OCI-LY1 (cell line): ENCODE results near the gene IRF2.

Experiments used
- H2AFZ ChIP-seq: fragments of 200-600 bp; sonication (generic), shearing (Covaris generic); 2 replicates; pipeline ENCODE4 v1.6.0; 2014; ENCODE audit warnings: antibody characterized with exemption, mild to moderate bottlenecking, low read length
- H3F3A ChIP-seq: fragments of 200-600 bp; sonication (generic), shearing (Covaris generic); 2 replicates; pipeline ENCODE4 v1.6.0; 2014; ENCODE audit warnings: mild to moderate bottlenecking, antibody characterized with exemption, low read length, moderate library complexity; ENCODE audit not compliant: insufficient read depth
- H3K27ac ChIP-seq: fragments of 200-600 bp; sonication (generic); 2 replicates; pipeline ENCODE4 v1.5.1; 2014; ENCODE audit warnings: low read length, mixed run types, mild to moderate bottlenecking, low read depth; ENCODE audit not compliant: poor library complexity, severe bottlenecking
- H3K27me3 ChIP-seq: fragments of 200-600 bp; sonication (generic); 2 replicates; pipeline ENCODE4 v1.6.0; 2014; ENCODE audit warnings: antibody characterized with exemption, mild to moderate bottlenecking, low read length, moderate library complexity; ENCODE audit not compliant: insufficient read depth
- H3K36me3 ChIP-seq: fragments of 200-600 bp; sonication (generic); 2 replicates; pipeline ENCODE4 v1.6.1; 2014; ENCODE audit warnings: mild to moderate bottlenecking, antibody characterized with exemption, low read length, moderate library complexity, mixed read lengths; ENCODE audit not compliant: insufficient read depth
- H3K4me1 ChIP-seq: fragments of 200-600 bp; sonication (generic); 2 replicates; pipeline ENCODE4 v1.5.1; 2014; ENCODE audit warnings: mild to moderate bottlenecking, low read length, moderate library complexity; ENCODE audit not compliant: insufficient read depth, severe bottlenecking
- H3K4me2 ChIP-seq: fragments of 200-600 bp; sonication (generic), shearing (Covaris generic); 2 replicates; pipeline ENCODE4 v1.6.1; 2014; ENCODE audit warnings: low read length
- H3K4me3 ChIP-seq: fragments of 200-600 bp; sonication (generic); 2 replicates; pipeline ENCODE4 v1.5.1; 2014; ENCODE audit warnings: low read length, low read depth, mild to moderate bottlenecking, mixed read lengths; ENCODE audit not compliant: poor library complexity, severe bottlenecking
- H3K79me2 ChIP-seq: fragments of 200-600 bp; shearing (Covaris generic); 2 replicates; pipeline ENCODE4 v1.6.1; 2016; ENCODE audit warnings: mixed run types, low read length, mixed read lengths; ENCODE audit not compliant: insufficient read depth
- H3K9ac ChIP-seq: fragments of 200-600 bp; sonication (generic), shearing (Covaris generic); 2 replicates; pipeline ENCODE4 v1.6.1; 2014; ENCODE audit warnings: mild to moderate bottlenecking, low read length, mixed read lengths
- H3K9me2 ChIP-seq: fragments of 200-600 bp; sonication (generic), shearing (Covaris generic); 2 replicates; pipeline ENCODE4 v1.6.1; 2014; ENCODE audit warnings: low read depth, mild to moderate bottlenecking, low read length, mixed read lengths
- H3K9me3 ChIP-seq: fragments of 200-600 bp; shearing (Covaris generic); 2 replicates; pipeline ENCODE4 v1.6.1; 2014; ENCODE audit warnings: low read length, mixed read lengths
- H4K20me1 ChIP-seq: fragments of 200-600 bp; sonication (generic), shearing (Covaris generic); 2 replicates; pipeline ENCODE4 v1.6.0; 2016; ENCODE audit warnings: mild to moderate bottlenecking, low read length; ENCODE audit not compliant: insufficient read depth
- EZH2 ChIP-seq: fragments of 200-600 bp; sonication (generic), shearing (Covaris generic); IDR thresholded peaks from 2 replicates; pipeline ENCODE4 v1.8.0; 2017; ENCODE audit warnings: borderline replicate concordance, mixed run types, mild to moderate bottlenecking, antibody characterized with exemption, low read length, moderate library complexity, mixed read lengths
- TF ChIP-seq, protein P1 (sequence below): fragments of 200-600 bp; sonication (generic), shearing (Covaris generic); IDR thresholded peaks from 2 replicates; pipeline ENCODE4 v1.5.1; 2017; ENCODE audit warnings: mild to moderate bottlenecking, antibody characterized with exemption, low read length, moderate library complexity, mixed read lengths

The IRF2 gene

DNA sequence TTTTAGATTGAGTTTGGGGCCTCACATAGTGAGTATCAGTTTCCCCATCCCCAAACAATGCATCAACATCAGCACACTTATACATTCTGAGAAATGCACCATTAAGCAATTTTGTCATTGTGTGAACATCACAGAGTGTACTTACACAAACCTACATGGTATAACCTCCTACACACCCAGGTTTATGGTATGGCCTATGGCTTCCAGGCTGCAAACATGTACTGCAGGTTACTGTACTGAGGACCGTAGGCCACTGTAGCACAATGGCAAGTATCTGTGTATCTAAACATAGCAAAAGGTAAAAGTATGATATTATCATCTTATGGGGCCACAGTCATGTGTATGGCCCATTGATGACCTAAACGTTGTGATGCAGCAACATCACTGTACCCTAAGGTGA lies 7.7 kb downstream of the IRF2 start:
- no peaks in the 10 kb centered on the region for H3K9me3 ChIP-seq
- no peak for TF ChIP-seq EZH2
- TF ChIP-seq, protein P1, sequence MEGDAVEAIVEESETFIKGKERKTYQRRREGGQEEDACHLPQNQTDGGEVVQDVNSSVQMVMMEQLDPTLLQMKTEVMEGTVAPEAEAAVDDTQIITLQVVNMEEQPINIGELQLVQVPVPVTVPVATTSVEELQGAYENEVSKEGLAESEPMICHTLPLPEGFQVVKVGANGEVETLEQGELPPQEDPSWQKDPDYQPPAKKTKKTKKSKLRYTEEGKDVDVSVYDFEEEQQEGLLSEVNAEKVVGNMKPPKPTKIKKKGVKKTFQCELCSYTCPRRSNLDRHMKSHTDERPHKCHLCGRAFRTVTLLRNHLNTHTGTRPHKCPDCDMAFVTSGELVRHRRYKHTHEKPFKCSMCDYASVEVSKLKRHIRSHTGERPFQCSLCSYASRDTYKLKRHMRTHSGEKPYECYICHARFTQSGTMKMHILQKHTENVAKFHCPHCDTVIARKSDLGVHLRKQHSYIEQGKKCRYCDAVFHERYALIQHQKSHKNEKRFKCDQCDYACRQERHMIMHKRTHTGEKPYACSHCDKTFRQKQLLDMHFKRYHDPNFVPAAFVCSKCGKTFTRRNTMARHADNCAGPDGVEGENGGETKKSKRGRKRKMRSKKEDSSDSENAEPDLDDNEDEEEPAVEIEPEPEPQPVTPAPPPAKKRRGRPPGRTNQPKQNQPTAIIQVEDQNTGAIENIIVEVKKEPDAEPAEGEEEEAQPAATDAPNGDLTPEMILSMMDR = no peak
- H3K4me2 ChIP-seq = no peak overlapping the region
- H3K9ac ChIP-seq = no peak overlapping the region
- H3K4me1 ChIP-seq = peaks cover 38% of the 10 kb centered on the region
- H3K4me3 ChIP-seq = no peak overlapping the region
- H4K20me1 ChIP-seq = no peaks in the 10 kb centered on the region
- H3K79me2 ChIP-seq = peaks cover 66% of the 10 kb centered on the region
- H2AFZ ChIP-seq = no peak overlapping the region
- no peaks in the 10 kb centered on the region; the same call in none of the 2 replicates for H3F3A ChIP-seq
- no peaks in the 10 kb centered on the region for H3K27me3 ChIP-seq
- peaks cover 18% of the 10 kb centered on the region for H3K36me3 ChIP-seq
- H3K9me2 ChIP-seq = no peaks in the 10 kb centered on the region
- H3K27ac ChIP-seq = no peak overlapping the region

DNA sequence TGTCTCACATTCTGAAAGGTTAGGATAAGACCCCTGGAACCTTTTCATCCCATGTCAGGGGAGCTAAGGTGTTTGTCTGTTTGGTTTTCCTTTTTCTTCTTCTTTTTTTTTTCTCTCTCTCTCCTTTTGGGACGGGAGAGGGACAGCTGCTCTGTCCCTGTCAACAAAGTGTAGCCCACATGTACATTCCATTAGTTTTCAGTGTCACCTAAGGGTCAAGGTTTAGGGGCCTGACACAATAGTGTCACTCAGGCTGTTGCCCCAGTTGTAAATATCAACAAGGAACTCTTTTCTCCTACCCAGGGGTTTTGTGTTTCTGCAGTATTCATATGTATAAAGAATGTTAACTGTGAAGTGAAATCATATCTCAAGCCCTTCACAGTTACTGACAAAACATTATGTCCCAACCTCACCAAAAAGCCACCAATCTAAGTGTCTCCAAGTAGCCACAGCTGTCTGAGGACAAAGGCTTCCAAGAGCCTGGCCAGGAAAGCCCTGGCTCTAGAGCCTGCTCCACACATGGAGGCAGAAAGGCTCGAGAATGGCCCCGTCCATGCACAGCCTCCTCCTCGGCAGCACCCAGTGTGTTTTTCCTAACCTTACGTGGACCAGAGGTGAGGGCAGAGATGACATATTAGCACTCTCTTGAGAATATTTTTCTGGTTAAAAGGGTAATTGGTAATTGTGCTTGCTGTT lies 9.4 kb downstream of the IRF2 start:
- Histone ChIP-seq H3K4me2 (no peak overlapping the region), H2AFZ (no peak overlapping the region), H3F3A (no peaks in the 10 kb centered on the region; the same call in none of the 2 replicates), H3K4me3 (no peak overlapping the region), H3K27me3 (no peaks in the 10 kb centered on the region), H3K9me2 (no peaks in the 10 kb centered on the region), H3K4me1 (peaks cover 37% of the 10 kb centered on the region), H3K27ac (peak overlapping the region; percentile 39), H3K9me3 (no peaks in the 10 kb centered on the region), H3K9ac (no peak overlapping the region), H3K79me2 (peaks cover 48% of the 10 kb centered on the region), H3K36me3 (peaks cover 20% of the 10 kb centered on the region), H4K20me1 (no peaks in the 10 kb centered on the region)
- no peak for TF ChIP-seq EZH2
- TF ChIP-seq, protein P1 = no peak

GRCh38 chr4:184463856-184464255 lies 10.5 kb downstream of the IRF2 start:
- H3K9ac ChIP-seq = no peak overlapping the region
- TF ChIP-seq, protein P1 = no peak
- no peak for TF ChIP-seq EZH2
- H3K9me2 ChIP-seq = no peaks in the 10 kb centered on the region

More at GRCh38 chr4:184463856-184464255, 10.5 kb downstream of the IRF2 start:
- H3F3A ChIP-seq = no peaks in the 10 kb centered on the region; the same call in none of the 2 replicates
- H2AFZ ChIP-seq = no peak overlapping the region
- H3K79me2 ChIP-seq = peaks cover 42% of the 10 kb centered on the region
- H4K20me1 ChIP-seq = no peaks in the 10 kb centered on the region
- no peak overlapping the region for H3K27ac ChIP-seq
- H3K36me3 ChIP-seq = peaks cover 18% of the 10 kb centered on the region
- no peak overlapping the region for H3K4me2 ChIP-seq
- no peak overlapping the region for H3K4me3 ChIP-seq
- no peaks in the 10 kb centered on the region for H3K9me3 ChIP-seq
- no peaks in the 10 kb centered on the region for H3K27me3 ChIP-seq
- H3K4me1 ChIP-seq = peaks cover 44% of the 10 kb centered on the region
